GM18873 (cell line): Measurements from ENCODE around the gene GADL1.

Experiments
- ATAC-seq: cut with Tn5 transposase; IDR thresholded peaks from one replicate; pipeline ENCODE4 v1.9.1; 2021; ENCODE audit warnings: mild to moderate bottlenecking, moderate library complexity, moderate number of reproducible peaks; ENCODE audit not compliant: unreplicated experiment, low FRiP score

Gene GADL1

GRCh38 chr3:30886888-30887287, 7.6 kb downstream of the GADL1 start:
- no peak for ATAC-seq

DNA sequence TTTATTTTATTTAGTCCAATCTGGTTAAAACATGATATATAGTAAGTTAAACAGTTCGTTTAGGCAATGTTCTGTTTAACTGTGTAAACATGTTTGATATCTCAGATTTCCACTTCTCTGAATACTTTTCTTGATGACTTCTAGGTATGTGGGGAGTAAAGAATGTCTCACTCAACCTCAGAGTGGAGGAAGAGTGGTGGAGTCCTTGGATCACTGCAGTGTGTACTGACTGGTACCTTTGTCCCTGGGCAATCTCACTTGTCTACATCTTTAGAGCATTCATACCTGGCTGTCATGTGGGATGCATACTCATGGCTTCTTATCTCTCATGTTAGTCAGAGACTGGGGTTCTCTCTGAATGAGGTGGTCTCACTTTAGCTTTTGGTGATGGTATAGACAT, 15.6 kb downstream of the GADL1 start:
- ATAC-seq: no peak

DNA sequence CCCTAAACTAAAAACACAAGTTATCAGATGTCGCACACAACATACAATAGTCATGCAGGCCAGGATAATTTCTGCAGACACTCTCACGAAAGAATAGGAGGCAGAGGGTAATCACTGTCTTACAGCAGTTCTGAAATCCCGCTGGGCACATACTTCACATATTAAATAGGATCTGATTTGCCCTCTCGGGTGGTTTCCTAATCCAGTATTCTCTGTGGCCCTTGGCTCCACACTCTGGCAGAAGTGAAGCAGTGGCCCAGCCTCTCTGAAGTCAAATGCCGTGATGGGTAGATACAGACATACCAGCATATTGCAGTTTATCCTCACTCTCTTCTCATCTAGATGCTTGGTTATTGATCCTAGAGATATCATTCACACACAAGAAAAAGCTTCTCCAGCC, 19.0 kb downstream of the GADL1 start:
- ATAC-seq: no peak

DNA sequence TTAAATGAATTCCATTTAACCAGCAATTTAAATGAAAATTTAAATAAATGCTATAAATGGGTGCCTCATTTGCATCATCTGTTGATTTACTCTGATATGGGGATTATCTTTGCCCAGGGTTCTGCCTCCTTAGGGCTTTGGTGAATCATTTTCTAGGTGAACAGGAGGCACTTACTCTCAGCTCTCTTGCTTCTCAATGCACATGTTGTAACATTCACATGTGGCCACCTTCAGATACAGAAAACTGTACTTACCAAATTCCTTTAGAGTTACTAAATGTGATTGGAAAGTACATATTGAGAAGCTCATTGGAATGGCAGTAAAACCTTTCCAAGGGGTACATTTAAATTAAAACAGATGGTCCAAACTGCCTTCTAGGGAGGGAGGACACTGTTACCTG, 20.8 kb downstream of the GADL1 start:
- no peak for ATAC-seq

DNA sequence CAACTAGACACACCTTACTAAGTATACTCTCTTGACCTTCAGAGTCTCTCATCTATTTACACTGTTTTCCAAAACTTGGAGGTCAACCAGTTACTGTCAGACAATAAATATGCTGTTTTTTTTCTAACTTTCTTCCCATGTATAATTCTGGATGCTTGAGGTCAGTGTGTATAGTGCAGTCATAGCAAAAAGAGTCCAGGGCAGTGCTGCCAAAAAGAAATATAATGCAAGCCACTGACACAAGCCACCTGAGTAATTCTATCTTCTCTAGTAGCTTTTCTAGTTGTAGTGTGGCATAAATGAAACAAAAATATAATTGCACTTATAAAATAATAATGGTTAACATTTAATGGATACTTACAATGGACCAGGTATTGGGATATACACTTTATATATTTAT, 21.6 kb downstream of the GADL1 start:
- ATAC-seq: no peak

GRCh38 chr3:30871720-30872119, 22.7 kb downstream of the GADL1 start:
- no peak for ATAC-seq

DNA sequence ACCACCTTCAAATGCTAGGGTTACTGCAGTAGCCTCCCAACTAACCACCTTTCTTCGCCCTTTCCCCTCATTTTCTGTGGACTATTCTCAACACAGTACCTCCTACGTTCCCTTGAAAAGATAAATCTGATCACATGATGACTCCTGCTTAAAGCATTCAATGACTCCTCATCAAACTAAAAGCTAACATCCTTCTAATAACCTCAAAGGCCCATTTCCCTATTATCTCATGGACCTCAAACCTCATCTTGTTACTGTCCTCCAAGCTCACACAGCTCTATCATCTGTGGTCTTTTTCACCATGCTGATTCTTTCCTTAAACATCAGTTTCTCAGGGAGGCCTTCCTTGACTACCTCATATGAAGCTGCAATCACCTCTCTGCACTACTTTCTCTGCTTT, 29.6 kb downstream of the GADL1 start:
- ATAC-seq: no peak

GRCh38 chr3:30864132-30864531, 30.3 kb downstream of the GADL1 start:
- no peak for ATAC-seq

GRCh38 chr3:30862004-30862403, 32.5 kb downstream of the GADL1 start:
- ATAC-seq: no peak

- ATAC-seq: no peak
Measured at GRCh38 chr3:30858894-30859389, 35.5 kb downstream of the GADL1 start.

DNA sequence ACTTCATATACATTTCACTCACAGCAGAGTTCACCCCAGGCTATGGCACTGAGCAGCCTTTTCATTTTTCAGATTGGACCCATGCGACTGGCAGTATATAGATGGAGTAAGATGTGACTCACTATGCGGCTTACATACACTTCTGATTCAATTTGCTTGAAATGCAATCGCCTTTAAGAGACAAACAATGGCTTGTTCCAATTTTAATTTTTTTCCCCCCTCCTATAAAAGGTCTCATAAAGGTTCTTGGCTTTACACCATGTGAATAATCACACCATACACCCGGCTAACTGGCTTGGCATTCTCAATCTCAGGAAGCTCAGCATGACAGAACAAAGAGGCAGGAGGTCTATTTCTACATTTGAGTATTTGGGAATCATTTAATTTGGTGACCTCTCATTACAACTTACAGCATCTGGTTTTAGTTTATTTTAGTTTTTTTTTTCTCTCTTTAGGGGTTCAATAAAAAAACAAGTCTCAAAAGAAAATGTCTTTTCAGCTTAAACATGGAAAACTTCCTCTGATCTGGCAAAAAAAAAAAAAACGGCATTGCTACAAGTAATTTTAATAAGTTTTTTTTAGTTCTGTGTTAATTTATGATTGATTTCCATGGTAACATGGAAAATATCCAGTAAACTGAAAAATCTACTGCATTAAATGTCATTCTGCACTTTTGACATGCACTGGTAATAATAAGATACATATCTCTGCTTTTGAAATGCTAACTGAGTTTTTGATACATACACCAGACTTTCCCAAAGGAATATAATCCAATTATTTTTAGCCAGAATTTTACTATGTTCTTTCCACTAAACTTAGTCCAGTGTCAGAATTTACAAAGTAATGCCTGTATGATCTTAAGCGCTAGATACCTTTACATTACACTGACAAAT, 38.8 kb downstream of the GADL1 start:
- no peak for ATAC-seq

DNA sequence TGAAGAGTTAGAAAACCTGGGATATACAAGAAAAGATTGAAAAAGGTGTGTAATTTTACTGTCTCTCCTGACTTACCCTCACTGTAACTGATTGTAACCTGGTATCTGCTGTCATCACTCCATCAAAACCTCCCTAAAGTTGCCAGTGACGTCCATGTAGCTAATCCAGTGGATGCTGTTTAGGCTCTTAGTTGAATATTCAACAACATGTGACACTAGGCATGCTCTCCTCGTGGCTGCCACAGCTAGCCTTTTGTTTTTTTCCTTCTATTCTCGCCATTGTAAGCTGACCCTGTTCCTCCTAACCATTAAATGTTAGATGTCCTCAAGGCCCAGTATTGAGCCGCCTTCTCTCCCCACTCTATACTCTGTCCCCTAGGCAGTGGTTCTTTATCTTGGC, 41.6 kb downstream of the GADL1 start:
- no peak for ATAC-seq

DNA sequence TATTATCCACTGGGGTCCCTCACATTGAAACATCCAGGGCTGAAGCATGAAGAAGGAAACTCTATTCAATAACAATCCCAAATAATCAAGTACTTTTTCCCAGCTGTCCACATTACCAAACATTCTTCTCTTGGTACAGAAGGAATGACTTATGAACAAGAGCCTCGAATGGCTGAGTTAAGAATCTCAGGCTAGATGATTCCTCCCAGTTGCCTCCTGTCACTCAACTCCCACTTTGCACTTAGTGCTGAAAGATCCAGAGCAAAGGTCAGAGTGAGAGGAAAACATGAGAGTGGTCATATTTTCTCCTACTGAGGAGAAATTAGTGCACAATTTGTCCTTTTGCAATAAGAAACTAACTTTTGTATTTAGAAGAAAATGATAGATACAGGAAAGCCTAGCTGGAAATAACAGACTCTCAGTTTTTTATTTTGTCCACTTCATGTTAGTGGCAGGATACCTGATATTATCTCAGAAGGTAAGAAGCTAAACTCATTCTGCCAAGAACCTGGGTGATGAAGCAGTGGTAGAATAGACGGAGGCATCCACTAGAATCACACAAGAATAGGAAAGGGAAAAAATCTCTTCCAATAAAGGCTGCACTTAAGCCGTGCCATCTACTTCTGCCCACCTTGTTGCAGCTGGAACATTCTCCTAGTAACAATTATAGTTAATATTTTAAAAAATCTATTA, 46.2 kb downstream of the GADL1 start:
- no peak for ATAC-seq

- ATAC-seq: no peak
Measured at GRCh38 chr3:30847592-30847991, 46.9 kb downstream of the GADL1 start.

GRCh38 chr3:30845606-30846005, 48.9 kb downstream of the GADL1 start:
- no peak for ATAC-seq

- ATAC-seq: no peak
Measured at GRCh38 chr3:30843877-30844276, 50.6 kb downstream of the GADL1 start.

DNA sequence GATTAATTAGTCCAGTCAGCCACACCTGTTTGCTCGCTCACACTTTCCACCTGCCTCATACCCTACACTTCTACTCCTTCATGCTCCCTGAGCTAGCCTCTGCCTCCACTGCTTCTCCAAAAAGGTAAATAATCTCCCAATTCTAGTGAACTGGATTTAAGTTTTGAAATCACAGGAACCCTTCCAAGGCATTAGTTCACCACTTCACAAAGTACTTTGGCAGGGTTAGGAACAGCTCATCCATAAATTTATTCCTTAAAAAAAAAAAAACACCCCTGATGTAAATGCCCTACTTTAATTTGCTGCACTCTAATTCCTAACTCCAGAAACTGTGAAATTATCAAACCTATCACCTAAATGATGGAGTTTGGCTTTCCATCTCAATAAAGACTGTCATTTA, 58.3 kb downstream of the GADL1 start:
- ATAC-seq: no peak

GRCh38 chr3:30835667-30836066, 58.8 kb downstream of the GADL1 start:
- ATAC-seq: no peak

DNA sequence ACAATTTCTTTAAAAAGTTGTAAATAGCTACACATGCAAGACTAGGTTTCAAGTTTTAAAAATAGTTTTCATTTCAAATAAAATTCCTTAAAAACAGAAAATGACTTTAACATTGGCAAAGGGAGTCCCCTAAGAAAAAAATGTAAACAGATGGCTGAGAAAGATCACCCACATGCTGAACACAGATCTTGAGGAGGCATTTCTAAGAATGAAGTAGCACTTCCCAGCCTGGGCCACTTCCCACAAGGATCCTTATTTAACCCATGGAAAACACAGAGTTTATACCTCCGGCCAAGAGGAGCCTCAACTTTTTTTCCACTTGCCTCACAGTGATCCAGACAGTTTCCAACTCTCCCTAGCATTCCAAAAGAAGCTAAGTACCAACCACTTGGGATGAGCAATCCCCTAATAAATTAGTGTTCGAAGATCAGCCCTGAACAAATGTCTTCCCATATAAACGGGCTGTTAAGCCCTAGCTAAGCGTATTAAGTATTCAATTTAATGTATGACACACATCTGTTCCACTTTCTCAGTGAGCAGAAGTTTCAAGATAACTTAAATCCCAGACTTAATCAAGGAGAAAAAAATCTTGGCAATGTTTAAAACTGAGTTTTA, 61.4 kb downstream of the GADL1 start:
- no peak for ATAC-seq

DNA sequence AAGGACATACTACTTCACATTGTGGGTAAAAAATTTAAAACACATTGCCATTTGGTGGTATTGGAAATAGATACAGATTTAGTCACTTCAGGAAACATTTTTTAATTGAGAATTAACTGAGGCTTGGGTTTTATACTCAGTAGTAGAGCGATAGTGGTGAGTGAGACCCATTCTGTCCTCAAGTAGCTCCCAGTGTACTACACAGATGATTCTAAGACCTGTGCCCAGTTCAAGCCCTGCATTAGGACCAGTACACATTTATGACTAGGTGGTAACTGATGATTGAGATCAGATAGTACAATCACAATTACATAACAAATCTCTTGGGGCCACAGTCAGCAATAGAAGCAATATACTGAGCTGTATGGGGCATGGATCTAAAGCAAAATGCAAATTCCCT, 67.4 kb downstream of the GADL1 start:
- no peak for ATAC-seq

GRCh38 chr3:30826531-30826942, 67.9 kb downstream of the GADL1 start:
- no peak for ATAC-seq
